Natural killer cell (primary cell): ENCODE measurements around the gene PSD4. TPM values are rescaled to one million over a fixed set of nuclear protein-coding genes. Genes with fewer than 3 reads are reported as not detected.

ENCODE experiments used
- ATAC-seq, 3 donors: fragments of 150-1000 bp in 2 of 3; fragments of 200-7000 bp in 1 of 3; cut with Tn5 transposase; 1 replicate in 1 of 3; 2 replicates in 2 of 3; pipeline ENCODE4 v1.10.0; 2021; ENCODE audit warnings: mild to moderate bottlenecking in 2 of 3, moderate library complexity in 2 of 3
- DNase-seq, 2 donors: peaks; one replicate each; pipeline versions ENCODE4 v3.0.0 to v3.0.0-alpha.2; 2013 to 2021; ENCODE audit warnings: mixed read lengths in 1 of 2
- H3K27ac ChIP-seq: one replicate; pipeline ENCODE4 v1.5.1; 2013; ENCODE audit warnings: mild to moderate bottlenecking, low read length
- H3K27me3 ChIP-seq: one replicate; pipeline ENCODE4 v1.6.1; 2013; ENCODE audit warnings: low read length; ENCODE audit not compliant: control insufficient read depth, insufficient read depth
- H3K36me3 ChIP-seq: one replicate; pipeline ENCODE4 v1.6.1; 2013; ENCODE audit warnings: low read length; ENCODE audit not compliant: control insufficient read depth, insufficient read depth
- H3K4me1 ChIP-seq: one replicate; pipeline ENCODE4 v1.6.1; 2013; ENCODE audit warnings: low read length; ENCODE audit not compliant: control insufficient read depth, insufficient read depth
- H3K4me3 ChIP-seq: one replicate; pipeline ENCODE4 v1.5.1; 2013; ENCODE audit warnings: low read length
- H3K9me3 ChIP-seq: one replicate; pipeline ENCODE4 v1.6.1; 2013; ENCODE audit warnings: low read length; ENCODE audit not compliant: control insufficient read depth, insufficient read depth
- H3K27ac Mint-ChIP-seq, 2 donors: one replicate each; pipeline ENCODE4 v1.8.0; 2022; ENCODE audit warnings: mild to moderate bottlenecking in 2 of 2, mixed read lengths in 2 of 2, moderate library complexity in 1 of 2
- H3K27me3 Mint-ChIP-seq, 2 donors: one replicate each; pipeline ENCODE4 v1.8.0; 2022; ENCODE audit warnings: low read depth in 2 of 2, mixed read lengths in 2 of 2
- H3K36me3 Mint-ChIP-seq: one replicate; pipeline ENCODE4 v1.8.0; 2022; ENCODE audit warnings: mixed read lengths
- H3K4me1 Mint-ChIP-seq, 2 donors: one replicate each; pipeline ENCODE4 v1.8.0; 2022; ENCODE audit warnings: mixed read lengths in 2 of 2
- H3K4me3 Mint-ChIP-seq: one replicate; pipeline ENCODE4 v1.8.0; 2022; ENCODE audit warnings: mild to moderate bottlenecking, moderate library complexity, mixed read lengths
- H3K9me3 Mint-ChIP-seq, 2 donors: one replicate each; pipeline ENCODE4 v1.8.0; 2022; ENCODE audit warnings: mixed read lengths in 2 of 2
- CTCF ChIP-seq: fragments of 200-600 bp; IDR thresholded peaks from one replicate; pipeline ENCODE4 v1.8.0; 2022; ENCODE audit warnings: antibody characterized with exemption
- WGBS: methylation state at CpG from one replicate; pipeline ENCODE4 v1.1.7; 2013; ENCODE audit warnings: missing lambda C conversion rate; ENCODE audit not compliant: insufficient coverage; 5-methylcytosine and 5-hydroxymethylcytosine counted together
- intact Hi-C: fragments of 100-400 bp; cut with micrococcal nuclease; formaldehyde crosslinking; loops from one replicate; pipeline ENCODE4 v1.14.2; 2022
- total RNA-seq, 4 donors: library from RNA; stranded (reverse); fragments of 120-200 nt in 1 of 4; gene quantifications; one replicate each; pipeline versions ENCODE4 v1.2.3 to v1.2.4, GENCODE V29; 2013 to 2022

PSD4 gene
- total RNA-seq, 3 donors from 2014 or later (not counting 1 experiment from before 2014, with no cell fraction given), result 280 to 347 (median 340) TPM

DNA sequence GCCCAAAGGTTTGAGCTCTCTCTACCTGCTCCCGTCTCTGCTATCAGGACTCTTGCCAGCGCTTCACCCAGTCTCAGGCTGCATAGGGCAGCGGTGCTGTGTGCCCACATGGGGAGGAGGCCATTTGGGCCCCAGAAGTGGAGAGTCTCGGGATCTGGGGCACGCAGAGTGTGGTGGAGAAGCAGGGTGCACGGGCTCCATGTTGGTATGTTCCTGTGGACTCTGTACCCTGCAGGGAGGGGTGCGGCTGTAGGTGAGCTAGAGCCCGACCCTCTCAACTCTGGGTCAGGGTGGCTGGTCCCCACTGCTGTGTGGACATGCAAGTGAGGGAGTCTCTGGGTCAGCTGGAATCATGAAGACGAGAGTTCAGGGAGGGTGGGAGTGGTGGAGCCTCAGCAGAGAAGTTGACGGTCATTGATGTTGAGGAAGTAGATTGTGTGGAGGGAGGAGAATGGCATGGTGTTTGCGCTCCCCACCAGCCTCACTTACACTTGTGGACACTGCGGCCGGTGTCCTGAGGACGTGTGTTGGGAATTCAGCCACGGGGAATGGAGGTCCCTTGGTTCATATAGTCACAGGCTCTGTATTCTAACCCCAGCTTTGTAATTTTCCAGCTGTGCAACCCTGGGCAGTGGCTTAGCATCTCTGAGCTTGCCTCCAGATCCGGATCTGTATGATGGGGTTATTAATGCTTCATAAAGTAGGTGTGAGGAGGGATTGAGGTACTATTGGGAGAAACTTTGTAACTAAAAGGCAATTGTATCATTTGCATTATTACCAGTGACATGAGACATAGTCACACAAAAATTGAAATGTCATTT, 840 bp upstream of the PSD4 start:
- ATAC-seq, result no peak
- TF ChIP-seq CTCF, result no peak
- intact Hi-C loops, result loop anchor here (1.0 to 10.0 kb wide), 2 partner anchors 35 to 722 kb away; partner anchors contain the start of gene ACTR3
- no peaks in the 10 kb centered on the region for H3K27me3 ChIP-seq
- DNase-seq, result no peak
- H3K27me3 Mint-ChIP-seq, result no peaks in the 10 kb centered on the region
- peaks cover 0 to 2% of the 10 kb centered on the region in 2 donors for H3K9me3 Mint-ChIP-seq
- H3K9me3 ChIP-seq, result no peaks in the 10 kb centered on the region
- H3K4me3 ChIP-seq, result peak overlapping the region; percentile 65
- H3K4me3 Mint-ChIP-seq, result peak overlapping the region; percentile 85
- 87% methylated on average over 16 of the region's 16 CpGs for WGBS
- H3K36me3 ChIP-seq, result peaks cover 7% of the 10 kb centered on the region
- peak overlapping the region; percentile 81 for H3K27ac ChIP-seq
- peaks cover 71 to 79% of the 10 kb centered on the region in 2 donors for H3K4me1 Mint-ChIP-seq
- peaks cover 88% of the 10 kb centered on the region for H3K4me1 ChIP-seq
- peak overlapping the region; percentile 85 to 91 for H3K27ac Mint-ChIP-seq
- no peaks in the 10 kb centered on the region for H3K36me3 Mint-ChIP-seq

DNA sequence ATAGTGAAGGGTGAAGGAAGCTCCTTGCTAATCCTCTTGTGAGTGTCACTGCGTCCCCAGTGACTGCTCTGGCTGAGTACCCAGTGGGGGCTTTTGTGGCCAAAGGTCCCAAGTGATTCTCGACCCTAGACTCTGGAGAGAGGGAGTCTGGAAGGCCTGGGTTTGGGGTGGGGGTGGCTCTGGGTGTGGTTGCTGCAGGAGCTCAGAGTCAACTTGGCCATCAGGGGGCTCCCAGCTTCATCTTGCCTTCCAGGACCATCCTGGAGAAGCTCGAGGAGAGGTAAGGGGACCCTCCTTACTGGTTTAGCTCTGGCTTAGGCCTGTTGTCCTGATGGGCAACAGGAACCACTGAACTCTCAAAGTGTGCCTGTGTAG, 592 bp downstream of the PSD4 start:
- ATAC-seq (no peak), DNase-seq (peak in 1 of 2 donors; percentile 37)
- H3K36me3 Mint-ChIP-seq, result no peaks in the 10 kb centered on the region
- Histone ChIP-seq H3K27me3 (no peaks in the 10 kb centered on the region), H3K36me3 (peaks cover 15% of the 10 kb centered on the region), H3K27ac (peak overlapping the region; percentile 81), H3K4me1 (peaks cover 88% of the 10 kb centered on the region), H3K9me3 (no peaks in the 10 kb centered on the region), H3K4me3 (peak overlapping the region; percentile 65)
- 0% methylated on average over 3 of the region's 3 CpGs for WGBS
- H3K4me3 Mint-ChIP-seq, result peak overlapping the region; percentile 85
- no peaks in the 10 kb centered on the region for H3K27me3 Mint-ChIP-seq
- H3K4me1 Mint-ChIP-seq, result peaks cover 71 to 80% of the 10 kb centered on the region in 2 donors
- intact Hi-C loops, result loop anchor here (10.0 kb wide), 1 partner anchor 720 kb away; the partner anchor contains the start of gene ACTR3
- H3K27ac Mint-ChIP-seq, result peak overlapping the region; percentile 85 to 91
- TF ChIP-seq CTCF, result no peak
- H3K9me3 Mint-ChIP-seq, result peaks cover 0 to 2% of the 10 kb centered on the region in 2 donors

DNA sequence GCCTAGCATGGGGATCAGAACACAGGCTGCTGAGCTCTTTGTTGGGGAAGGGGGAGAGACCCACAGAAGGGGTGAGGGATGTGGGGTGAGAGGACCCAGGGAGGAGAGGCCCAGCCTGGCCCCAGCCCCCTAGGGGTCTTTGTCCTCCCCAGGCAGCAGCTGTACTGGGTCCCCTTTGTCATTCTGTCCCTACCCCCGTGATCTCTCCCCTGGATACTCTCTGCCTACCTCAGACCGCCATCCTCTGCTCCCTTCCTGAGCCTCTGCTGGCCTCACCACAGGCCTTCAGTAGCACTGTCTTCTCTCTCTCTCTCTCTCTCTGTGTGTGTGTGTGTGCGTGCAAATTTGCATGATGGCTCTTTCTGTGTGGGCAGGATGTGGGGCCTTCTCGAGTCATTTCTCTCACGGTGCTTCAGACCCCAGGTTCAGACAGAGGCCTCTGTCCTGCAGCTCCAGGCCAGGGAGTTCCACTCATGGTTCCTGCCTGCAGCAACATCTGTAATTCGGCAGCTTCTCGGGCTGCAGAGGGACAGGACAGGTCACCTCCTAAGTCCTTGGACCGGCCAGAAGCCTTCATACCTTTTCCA, 1.4 kb downstream of the PSD4 start:
- Mint-ChIP-seq H3K4me1 (peaks cover 71 to 81% of the 10 kb centered on the region in 2 donors), H3K27me3 (no peaks in the 10 kb centered on the region), H3K36me3 (no peaks in the 10 kb centered on the region), H3K27ac (peak overlapping the region; percentile 85 to 91), H3K9me3 (peaks cover 0 to 2% of the 10 kb centered on the region in 2 donors), H3K4me3 (peak overlapping the region; percentile 85)
- no peaks in the 10 kb centered on the region for H3K27me3 ChIP-seq
- intact Hi-C loops, result loop anchor here (5.0 to 10.0 kb wide), 2 partner anchors 543 to 720 kb away; partner anchors contain the start of gene ACTR3
- 4% methylated on average over 8 of the region's 8 CpGs for WGBS
- no peak for TF ChIP-seq CTCF
- peak overlapping the region; percentile 65 for H3K4me3 ChIP-seq
- no peaks in the 10 kb centered on the region for H3K9me3 ChIP-seq
- DNase-seq (peak; percentile 67 to 88), ATAC-seq (peak; percentile 57 to 77 (median 73))
- peak overlapping the region; percentile 81 for H3K27ac ChIP-seq
- peaks cover 89% of the 10 kb centered on the region for H3K4me1 ChIP-seq
- peaks cover 20% of the 10 kb centered on the region for H3K36me3 ChIP-seq
